Measurements from ENCODE around the gene PID1. TPM values are rescaled to one million over a fixed set of nuclear protein-coding genes. Genes with fewer than 3 reads are reported as not detected.

The PID1 gene
- polyA plus RNA-seq, 3 donors = 61.8 to 117 (median 62.3) TPM

- 90% methylated on average over 2 of the region's 5 CpGs for WGBS (ENCODE audit: insufficient coverage)
- intact Hi-C loops (cut with micrococcal nuclease) = loop anchor here in 1 of 2 donors (5.0 kb wide), 1 partner anchor 454 kb away; no protein-coding TSS in a partner anchor
- H3K9ac ChIP-seq (ENCODE audit: insufficient read depth, low read length, poor library complexity, severe bottlenecking) = no peak overlapping the region
Observed at GRCh38 chr2:229133155-229133772, 137.8 kb downstream of the PID1 start.

GRCh38 chr2:229132236-229132635 is 138.9 kb downstream of the PID1 start:
- Histone ChIP-seq H3K27ac (ENCODE audit: low read depth in 1 of 2, low read length in 2 of 2) (no peak overlapping the region), H3K4me1 (ENCODE audit: control insufficient read depth in 1 of 2, insufficient read depth in 2 of 2, low read length in 2 of 2) (no peaks in the 10 kb centered on the region), H3K9ac (ENCODE audit: insufficient read depth, low read length, poor library complexity, severe bottlenecking) (no peak overlapping the region), H3K79me2 (ENCODE audit: insufficient read depth, low read length) (no peaks in the 10 kb centered on the region), H3K4me2 (replicated peaks; ENCODE audit: extremely low read depth, low read length, poor library complexity, severe bottlenecking) (no peak overlapping the region), H3K9me3 (replicated peaks in 1 of 2; ENCODE audit: control insufficient read depth in 1 of 2, insufficient read depth in 1 of 2, low read length in 2 of 2) (peaks cover 0 to 3% of the 10 kb centered on the region in 2 donors), H4K20me1 (ENCODE audit: insufficient read depth, low read length) (peaks cover 96% of the 10 kb centered on the region), H2AFZ (ENCODE audit: insufficient read depth, low read depth, low read length, poor library complexity, severe bottlenecking) (no peak overlapping the region), H3K4me3 (replicated peaks in 1 of 3; ENCODE audit: low read depth in 2 of 3, low read length in 3 of 3) (no peak overlapping the region), H3K36me3 (replicated peaks in 1 of 2; ENCODE audit: control insufficient read depth in 1 of 2, insufficient read depth in 2 of 2, low read length in 2 of 2) (peaks cover 0 to 9% of the 10 kb centered on the region in 2 donors), H3K27me3 (ENCODE audit: control insufficient read depth in 2 of 2, insufficient read depth in 2 of 2, low read length in 2 of 2) (no peaks in the 10 kb centered on the region)
- Mint-ChIP-seq H3K27me3 (ENCODE audit: low read depth in 3 of 3) (no peaks in the 10 kb centered on the region), H3K4me3 (no peak overlapping the region), H3K27ac (no peak overlapping the region), H3K4me1 (no peaks in the 10 kb centered on the region), H3K9me3 (peaks cover 0 to 4% (median 1%) of the 10 kb centered on the region in 7 donors), H3K36me3 (no peaks in the 10 kb centered on the region)
- TF ChIP-seq CTCF (IDR thresholded peaks at IDR 0.05) = no peak
- 76% methylated on average over 5 of the region's 6 CpGs for WGBS (ENCODE audit: insufficient coverage)
- DNase-seq = no peak
- intact Hi-C loops (cut with micrococcal nuclease) = loop anchor here in 1 of 2 donors (5.0 kb wide), 1 partner anchor 455 kb away; no protein-coding TSS in a partner anchor

More at GRCh38 chr2:229133155-229133772, 137.8 kb downstream of the PID1 start:
- H3K4me2 ChIP-seq (replicated peaks; ENCODE audit: extremely low read depth, low read length, poor library complexity, severe bottlenecking) = no peak overlapping the region
- no peaks in the 10 kb centered on the region for H3K27me3 ChIP-seq (ENCODE audit: control insufficient read depth in 2 of 2, insufficient read depth in 2 of 2, low read length in 2 of 2)
- no peaks in the 10 kb centered on the region for H3K79me2 ChIP-seq (ENCODE audit: insufficient read depth, low read length)
- Mint-ChIP-seq H3K27me3 (ENCODE audit: low read depth in 3 of 3) (no peaks in the 10 kb centered on the region), H3K27ac (no peak overlapping the region), H3K36me3 (no peaks in the 10 kb centered on the region), H3K4me1 (no peaks in the 10 kb centered on the region), H3K4me3 (no peak overlapping the region), H3K9me3 (peaks cover 0 to 4% (median 1%) of the 10 kb centered on the region in 7 donors)
- H3K4me1 ChIP-seq (ENCODE audit: control insufficient read depth in 1 of 2, insufficient read depth in 2 of 2, low read length in 2 of 2) = no peaks in the 10 kb centered on the region
- no peak overlapping the region for H2AFZ ChIP-seq (ENCODE audit: insufficient read depth, low read depth, low read length, poor library complexity, severe bottlenecking)
- peaks cover 0 to 9% of the 10 kb centered on the region in 2 donors for H3K36me3 ChIP-seq (replicated peaks in 1 of 2; ENCODE audit: control insufficient read depth in 1 of 2, insufficient read depth in 2 of 2, low read length in 2 of 2)
- no peak overlapping the region for H3K4me3 ChIP-seq (replicated peaks in 1 of 3; ENCODE audit: low read depth in 2 of 3, low read length in 3 of 3)
- peak in 2 of 3 donors; percentile 16 to 32 for DNase-seq
- H3K9me3 ChIP-seq (replicated peaks in 1 of 2; ENCODE audit: control insufficient read depth in 1 of 2, insufficient read depth in 1 of 2, low read length in 2 of 2) = peaks cover 0 to 3% of the 10 kb centered on the region in 2 donors
- H4K20me1 ChIP-seq (ENCODE audit: insufficient read depth, low read length) = peaks cover 96% of the 10 kb centered on the region
- H3K27ac ChIP-seq (ENCODE audit: low read depth in 1 of 2, low read length in 2 of 2) = no peak overlapping the region
- peak; percentile 20 for TF ChIP-seq CTCF (IDR thresholded peaks at IDR 0.05)
